C4-2B (cell line): ENCODE results near the gene SCARB1.

Source experiments
- H3K27ac ChIP-seq: fragments of 450-650 bp; 2 replicates; pipeline ENCODE4 v1.5.1; 2017
- ZFX ChIP-seq: fragments of 450-650 bp; IDR thresholded peaks from 2 replicates; pipeline ENCODE4 v1.6.1; 2017
- TF ChIP-seq, protein P1 (sequence below): fragments of 450-650 bp; conservative IDR thresholded peaks from 2 replicates; pipeline ENCODE4 v1.5.1; 2017; ENCODE audit warnings: mild to moderate bottlenecking

The SCARB1 gene

DNA sequence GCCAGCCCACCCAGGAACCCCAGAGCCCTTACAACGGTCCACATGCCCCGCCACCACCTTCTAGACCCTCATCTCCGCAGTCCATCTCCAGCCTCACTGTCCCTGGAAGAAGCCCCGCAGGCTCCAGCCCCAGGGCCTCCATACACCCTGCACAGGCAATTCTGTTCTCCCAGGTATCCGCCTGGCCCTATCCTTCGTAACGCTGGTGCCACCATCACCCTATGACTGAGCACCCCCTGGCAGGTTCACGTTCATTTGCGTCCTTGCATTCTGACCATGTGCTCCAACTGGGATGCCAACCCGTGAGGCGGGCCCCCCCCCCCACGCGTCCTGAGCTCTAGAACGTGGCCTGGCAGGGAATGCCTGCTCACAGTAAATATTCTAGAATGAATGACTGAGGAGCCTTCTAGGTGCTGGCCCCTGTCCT lies 675 bp upstream of the SCARB1 start:
- peak overlapping the region; percentile 97 for H3K27ac ChIP-seq
- TF ChIP-seq, protein P1, sequence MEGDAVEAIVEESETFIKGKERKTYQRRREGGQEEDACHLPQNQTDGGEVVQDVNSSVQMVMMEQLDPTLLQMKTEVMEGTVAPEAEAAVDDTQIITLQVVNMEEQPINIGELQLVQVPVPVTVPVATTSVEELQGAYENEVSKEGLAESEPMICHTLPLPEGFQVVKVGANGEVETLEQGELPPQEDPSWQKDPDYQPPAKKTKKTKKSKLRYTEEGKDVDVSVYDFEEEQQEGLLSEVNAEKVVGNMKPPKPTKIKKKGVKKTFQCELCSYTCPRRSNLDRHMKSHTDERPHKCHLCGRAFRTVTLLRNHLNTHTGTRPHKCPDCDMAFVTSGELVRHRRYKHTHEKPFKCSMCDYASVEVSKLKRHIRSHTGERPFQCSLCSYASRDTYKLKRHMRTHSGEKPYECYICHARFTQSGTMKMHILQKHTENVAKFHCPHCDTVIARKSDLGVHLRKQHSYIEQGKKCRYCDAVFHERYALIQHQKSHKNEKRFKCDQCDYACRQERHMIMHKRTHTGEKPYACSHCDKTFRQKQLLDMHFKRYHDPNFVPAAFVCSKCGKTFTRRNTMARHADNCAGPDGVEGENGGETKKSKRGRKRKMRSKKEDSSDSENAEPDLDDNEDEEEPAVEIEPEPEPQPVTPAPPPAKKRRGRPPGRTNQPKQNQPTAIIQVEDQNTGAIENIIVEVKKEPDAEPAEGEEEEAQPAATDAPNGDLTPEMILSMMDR: no peak
- no peak for TF ChIP-seq ZFX

DNA sequence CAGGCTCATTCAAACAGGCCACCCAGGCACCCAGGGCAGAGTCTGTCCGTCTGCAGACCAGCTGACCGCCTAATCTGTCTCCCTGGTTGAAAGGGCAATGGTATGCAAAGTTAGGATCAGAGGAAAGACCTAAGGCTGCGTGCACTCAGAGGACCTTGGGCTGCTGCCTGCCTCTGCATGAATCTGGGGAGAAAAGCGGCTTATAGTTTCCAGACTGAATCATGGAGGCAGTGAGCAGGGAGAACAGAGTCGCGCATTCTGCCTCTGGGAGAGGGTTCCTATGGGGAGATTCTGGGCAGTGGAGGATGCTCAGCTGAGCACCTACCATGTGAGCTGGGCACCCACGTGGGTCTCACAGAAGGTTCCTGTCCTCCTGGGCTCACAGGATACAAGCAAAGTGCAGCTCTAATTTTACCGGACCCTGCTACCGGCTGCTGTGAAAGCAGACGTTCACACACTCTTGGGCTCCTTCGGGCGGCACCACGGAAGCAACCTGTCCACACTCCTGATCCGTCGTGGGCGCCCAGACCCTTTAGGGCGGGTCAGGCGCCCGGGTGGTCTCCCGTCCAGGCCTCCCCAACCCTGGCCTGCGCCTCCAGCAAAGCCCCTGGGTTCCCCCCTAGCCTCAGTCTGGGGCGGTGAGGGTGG lies 772 bp downstream of the SCARB1 start:
- TF ChIP-seq, protein P1: no peak
- TF ChIP-seq ZFX: no peak
- peak overlapping the region; percentile 97 for H3K27ac ChIP-seq

DNA sequence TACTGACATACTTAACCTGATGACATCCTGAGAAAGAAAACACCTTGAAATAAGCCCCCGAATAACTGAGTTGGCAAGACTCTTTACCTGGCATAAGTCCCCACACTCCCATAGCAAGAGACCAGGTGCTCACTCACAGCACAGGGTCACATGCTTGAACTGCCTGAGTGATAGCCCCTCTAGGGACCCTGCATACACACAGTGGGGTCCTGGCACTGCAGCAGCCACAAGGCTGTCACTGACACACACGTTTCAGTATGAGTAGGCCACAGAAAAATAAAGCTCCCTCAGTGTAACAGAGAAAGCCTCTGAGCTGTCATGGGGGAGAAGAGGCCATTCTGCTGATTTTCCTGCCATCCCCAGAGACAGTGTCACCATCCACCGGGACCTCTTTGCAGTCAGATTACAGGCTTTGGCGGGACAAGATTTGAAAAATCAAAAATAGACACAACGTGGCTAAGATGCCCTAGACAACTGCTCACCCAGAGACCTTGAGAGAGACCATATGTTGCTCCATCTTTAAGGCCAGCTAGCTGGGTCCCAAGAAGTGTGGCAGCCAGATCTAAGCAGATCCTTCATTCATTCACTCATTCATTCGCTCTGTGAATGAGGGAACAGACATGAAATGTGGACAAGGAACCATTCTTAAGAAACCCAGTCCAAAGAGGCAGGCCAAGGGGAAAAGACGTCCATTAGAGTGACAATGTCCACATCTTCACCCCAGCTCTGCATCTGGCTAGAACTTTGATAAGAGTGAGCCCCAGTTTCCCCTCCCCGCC lies 1.6 kb downstream of the SCARB1 start:
- peak overlapping the region; percentile 97 for H3K27ac ChIP-seq

DNA sequence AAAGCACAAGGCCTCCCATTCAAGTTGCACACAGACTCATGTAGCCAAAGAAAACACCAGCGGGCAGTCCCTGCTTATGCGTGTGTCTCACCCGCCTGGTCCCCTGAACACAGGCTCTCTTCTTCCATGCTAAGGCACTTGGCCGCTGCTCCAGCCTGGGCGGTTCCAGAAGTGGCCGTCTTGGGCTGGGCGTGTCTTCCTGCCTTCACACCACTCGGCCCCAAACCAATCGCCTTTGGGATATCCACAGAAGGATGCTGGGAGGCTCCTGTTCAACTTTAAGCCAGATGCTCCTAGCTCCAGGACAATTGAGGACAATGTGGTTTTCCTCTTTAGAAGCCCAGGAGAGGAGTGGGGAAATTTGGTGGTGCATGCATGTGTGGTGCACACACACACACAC lies 2.2 kb downstream of the SCARB1 start:
- TF ChIP-seq ZFX: no peak
- TF ChIP-seq, protein P1: no peak
- peak overlapping the region; percentile 97 for H3K27ac ChIP-seq

More for the DNA sequence above, 1.6 kb downstream of the SCARB1 start:
- TF ChIP-seq, protein P1: no peak
- no peak for TF ChIP-seq ZFX

DNA sequence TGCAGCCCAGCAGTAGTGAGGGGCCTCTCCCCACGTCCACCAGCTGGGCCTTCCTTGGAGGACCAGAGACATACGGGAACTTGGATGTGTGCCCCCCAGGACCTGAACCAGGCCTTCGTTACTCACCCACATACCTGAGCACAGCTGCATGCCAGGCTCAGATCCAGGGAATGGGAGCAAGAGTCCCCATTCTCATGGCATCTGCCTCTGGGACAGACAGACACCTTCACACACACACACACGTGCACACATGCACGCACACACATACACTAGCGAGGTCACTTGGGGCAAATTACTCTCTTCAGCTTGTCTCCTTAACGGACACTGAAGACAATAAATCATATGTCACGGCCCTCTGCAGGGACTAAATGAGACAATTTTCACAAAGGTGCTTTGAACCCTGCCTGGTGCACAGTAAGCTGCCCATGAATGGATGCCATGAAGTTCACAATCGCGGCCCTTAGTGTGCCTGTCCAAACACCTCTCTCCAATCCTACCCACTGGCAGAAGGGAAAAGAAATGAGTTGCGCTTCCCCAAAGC lies 5.7 kb downstream of the SCARB1 start:
- no peak overlapping the region for H3K27ac ChIP-seq
- no peak for TF ChIP-seq ZFX
- TF ChIP-seq, protein P1: no peak

DNA sequence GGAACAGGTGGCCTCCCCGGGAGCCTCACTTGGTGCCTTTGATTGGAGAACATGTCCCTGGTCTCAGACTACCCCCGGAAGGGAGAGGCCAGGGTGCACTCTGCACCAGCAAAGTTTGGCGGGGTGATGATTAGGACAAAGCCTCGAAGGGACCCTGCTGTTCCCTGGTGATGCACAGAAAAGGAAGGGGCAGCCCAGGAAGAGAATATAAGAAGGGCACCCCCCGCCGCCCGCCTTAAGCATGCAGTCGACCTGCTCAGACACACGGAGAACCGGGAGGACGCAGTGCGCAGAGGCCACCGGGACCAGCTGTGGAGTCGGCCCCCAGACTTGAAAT lies 6.9 kb downstream of the SCARB1 start:
- TF ChIP-seq, protein P1: no peak
- TF ChIP-seq ZFX: no peak
- H3K27ac ChIP-seq: no peak overlapping the region

DNA sequence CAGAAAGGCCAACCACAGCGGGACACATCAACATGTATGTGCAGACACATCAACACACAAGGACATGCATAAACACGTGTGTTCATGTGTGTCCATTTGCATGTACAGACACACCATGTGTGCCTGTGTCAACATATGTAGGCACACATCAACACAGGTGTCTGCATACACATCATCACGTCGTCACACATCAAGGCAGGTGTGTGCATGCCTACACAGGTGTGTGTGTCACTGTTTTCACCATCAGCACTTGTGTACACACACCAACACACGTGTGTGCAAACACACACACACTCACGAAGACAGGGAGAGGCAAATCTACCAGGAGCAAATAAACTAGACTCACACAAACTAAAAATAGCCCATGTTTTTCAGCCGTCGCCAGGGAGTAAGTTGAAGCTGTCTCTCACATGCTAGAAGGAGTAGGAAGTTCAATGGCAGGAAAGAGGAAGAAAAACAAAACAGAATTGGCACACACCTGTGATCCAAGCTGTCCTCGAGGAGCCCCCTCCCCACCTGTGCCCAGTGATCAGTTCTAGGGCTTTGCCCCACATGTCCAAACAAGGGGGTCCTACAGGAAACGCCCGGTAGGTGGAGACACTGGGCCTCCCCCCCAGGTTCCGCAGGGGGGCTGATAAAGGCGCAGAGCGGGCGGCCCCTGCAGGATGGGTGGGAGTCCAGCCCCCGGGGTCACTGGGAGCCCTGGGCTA lies 7.4 kb downstream of the SCARB1 start:
- TF ChIP-seq, protein P1: no peak
- TF ChIP-seq ZFX: no peak
- no peak overlapping the region for H3K27ac ChIP-seq
